CD4-positive, alpha-beta T cell treated with Interferon alpha-2 for 1 hour (primary cell): ENCODE results near the gene LRRN2.

Experiments used
- DNase-seq, 2 donors: peaks; one replicate each; pipeline ENCODE4 v3.0.0-alpha.2; 2020 to 2022

The LRRN2 gene

DNA sequence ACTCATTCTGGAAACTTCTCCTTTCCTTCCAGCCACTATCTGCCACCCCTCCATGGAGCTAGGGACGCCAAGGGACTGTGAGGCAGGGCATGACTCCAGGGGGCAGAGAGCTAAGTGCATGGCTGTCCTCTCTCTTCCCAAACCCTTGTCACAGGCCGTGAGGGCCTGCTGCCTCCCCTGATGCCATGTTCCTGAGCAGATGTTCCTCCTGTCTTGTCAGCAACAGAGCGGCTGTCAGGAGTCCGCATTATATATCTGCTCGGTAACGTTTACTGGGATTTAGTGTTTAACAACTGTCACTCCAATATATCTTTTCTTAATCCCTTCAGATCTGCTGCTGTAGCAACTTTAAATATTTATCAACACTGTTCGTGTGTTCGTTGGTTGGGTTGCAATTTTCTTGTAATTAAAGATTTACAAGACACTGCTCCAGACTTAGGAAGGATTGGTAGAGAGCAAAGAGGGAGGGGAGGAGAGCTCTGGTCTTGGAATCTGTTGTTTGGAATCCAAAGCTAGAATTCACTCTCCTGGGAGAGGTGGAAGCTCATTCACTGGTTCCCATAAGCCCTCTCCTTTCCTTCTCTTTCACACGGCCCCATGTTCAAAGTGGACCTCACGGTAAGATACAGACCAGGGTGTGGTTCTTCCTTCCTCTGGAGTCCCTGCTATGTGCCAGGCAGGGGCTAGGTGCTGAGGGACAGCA is 93.1 kb downstream of the LRRN2 start:
- no peak for DNase-seq

DNA sequence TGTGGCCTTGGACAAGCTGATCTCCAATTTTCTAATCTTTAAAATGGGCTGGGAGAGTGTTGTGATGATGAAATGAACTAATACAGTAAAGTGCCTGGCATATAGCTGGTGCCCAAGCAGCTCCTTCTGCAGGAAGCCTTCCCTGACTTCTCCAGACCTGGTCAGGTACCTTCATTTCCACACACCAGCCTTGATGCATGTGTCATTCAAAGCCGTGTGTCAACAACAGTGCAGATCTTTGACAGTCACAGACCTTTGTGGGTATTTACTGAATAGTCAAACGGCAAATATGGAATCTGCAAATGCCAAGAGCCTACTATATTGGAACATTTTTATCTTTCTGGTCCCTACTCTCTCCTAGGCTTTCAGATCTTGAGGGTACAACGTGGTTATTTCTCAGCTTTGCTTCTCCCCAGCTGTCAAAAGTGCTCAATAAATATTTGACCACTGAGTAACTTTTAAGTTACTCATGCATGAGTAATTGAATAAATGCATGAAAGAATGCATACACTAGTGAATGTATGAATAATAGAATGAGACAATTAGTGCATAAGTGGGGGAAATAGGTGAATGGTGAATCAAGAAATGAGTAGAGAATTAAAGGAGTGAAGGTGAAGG is 94.0 kb downstream of the LRRN2 start:
- DNase-seq, result no peak

DNA sequence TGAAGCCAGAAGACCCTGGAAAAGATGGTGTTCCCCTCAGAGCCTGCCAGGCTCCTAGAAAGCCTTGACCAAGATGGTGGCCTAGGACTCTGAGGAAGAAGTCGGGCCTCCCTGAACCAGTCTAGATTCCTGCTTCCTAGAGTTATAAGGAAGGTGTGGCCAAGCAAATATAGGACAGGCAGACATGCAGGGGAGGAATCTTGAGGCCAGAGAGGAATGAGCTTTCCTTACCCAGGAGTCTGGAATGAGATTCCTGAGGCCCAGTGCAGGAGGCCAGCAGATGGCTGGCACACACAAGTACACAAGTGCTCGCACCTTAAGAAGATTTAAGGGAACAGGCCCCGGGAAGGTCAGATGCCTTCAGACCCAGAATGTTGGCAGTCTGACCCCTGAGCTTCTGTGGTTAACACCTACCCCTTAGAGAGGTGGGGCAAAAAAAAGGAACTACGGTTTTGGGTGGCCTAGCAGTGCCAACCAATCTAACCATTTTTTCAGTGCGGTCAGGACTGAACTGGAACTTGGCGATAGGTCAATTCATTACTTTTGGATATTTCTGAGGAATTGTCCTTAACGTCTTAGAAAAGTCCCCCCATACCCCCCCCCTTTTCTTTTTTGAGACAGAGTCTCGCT is 96.0 kb downstream of the LRRN2 start:
- DNase-seq, result no peak

DNA sequence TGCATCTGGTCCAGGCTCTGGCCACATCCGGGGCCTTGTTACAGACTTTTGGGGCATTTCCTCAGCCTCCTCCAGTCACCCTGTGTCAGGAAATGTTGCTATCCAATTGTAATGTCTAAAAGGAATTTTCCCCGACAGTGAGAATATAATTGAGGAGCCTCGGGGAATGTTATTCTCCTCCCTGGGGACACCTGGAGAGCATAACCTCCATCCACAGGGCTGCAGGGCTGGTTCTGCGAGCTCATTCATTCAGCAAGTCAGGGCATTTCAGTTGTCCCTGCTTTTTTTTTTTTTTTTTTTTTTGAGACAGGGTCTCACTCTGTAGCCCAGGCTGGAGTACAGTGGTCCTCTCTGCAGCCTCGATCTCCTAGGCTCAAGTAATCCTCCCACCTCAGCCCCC is 96.7 kb downstream of the LRRN2 start:
- no peak for DNase-seq

DNA sequence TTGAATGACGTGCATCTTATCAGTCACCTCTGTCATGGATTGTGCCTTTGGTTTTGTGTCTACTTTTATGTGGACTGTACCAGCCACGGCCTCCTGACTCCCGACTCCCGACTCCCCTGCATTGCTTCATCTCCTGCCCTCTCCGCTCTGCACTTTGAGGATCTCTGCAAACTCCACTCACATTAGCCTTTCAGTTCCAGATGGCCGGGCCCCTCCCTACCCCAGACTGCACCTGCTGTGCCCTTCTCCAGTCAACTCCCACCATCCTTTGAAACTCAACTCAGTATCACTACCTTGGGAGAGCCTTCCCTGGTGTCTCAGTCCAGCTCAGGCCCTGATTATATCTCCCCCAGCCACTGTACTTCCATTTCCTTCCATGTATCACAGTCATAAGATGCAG is 97.9 kb downstream of the LRRN2 start:
- no peak for DNase-seq

DNA sequence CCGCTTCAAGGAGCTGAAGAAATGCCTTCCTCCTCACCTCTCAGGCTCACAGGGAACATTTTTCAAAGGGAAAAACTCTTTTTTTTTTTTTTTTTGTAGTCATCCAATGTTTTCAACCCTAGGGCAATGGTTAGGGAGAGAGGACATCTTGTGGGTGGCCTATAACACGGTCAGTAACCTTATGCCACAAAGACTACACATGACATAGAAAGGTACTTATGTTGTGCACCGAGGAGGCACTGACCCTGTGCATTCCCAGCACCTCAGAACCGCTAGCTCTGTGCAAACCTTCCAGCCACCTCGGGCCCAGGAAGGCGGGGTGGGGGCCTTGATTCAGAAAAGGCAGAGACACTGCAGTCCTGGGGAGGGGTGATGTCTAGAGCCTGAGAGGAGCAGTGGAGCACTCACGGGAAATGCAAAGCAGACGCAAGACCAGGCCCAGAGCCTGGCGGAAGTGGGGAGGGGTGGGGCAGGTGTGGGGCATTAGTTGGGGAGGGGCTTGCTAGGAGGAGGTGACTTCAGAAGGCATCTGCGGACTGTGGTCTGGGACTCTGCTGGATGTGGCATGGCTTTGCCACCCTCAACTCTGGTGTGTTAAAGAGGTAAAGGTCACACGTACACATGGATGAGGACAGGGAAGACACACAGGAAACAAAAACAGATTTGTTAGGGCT is 100.7 kb downstream of the LRRN2 start:
- peak; percentile 15 to 37 for DNase-seq

DNA sequence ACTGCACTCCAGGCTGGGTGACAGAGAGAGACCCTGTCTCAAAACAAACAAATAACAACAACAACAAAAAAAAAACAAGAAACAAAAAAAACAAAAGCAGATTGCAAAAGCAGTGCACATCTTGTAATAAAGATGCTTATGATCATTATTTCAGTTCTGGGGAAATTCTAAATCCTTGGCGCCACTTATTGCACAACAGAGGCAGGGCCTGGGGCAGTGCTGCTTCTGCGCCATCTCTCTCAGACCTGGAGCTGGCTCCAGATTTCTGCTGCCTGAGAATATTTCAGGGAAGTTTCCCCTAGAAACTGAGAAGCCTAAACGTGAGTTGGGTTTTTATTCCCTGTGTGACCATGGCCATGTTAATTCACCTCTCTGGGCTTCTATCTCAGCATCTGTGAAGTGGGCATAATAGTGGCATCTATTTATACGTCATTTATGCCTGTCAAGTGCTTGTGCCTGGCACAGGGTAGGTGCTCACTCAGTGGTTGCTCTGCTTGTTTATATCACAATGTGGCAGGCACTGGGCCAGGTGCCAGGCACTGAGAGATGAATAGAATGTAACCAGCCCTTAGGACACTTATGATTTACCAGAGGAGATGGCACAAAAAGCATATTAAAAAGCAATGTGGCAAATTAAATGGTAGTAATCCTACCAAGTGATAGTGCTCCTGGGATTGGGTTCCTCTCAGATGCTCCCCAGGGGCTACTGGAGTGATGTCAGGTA is 101.5 kb downstream of the LRRN2 start:
- no peak for DNase-seq

DNA sequence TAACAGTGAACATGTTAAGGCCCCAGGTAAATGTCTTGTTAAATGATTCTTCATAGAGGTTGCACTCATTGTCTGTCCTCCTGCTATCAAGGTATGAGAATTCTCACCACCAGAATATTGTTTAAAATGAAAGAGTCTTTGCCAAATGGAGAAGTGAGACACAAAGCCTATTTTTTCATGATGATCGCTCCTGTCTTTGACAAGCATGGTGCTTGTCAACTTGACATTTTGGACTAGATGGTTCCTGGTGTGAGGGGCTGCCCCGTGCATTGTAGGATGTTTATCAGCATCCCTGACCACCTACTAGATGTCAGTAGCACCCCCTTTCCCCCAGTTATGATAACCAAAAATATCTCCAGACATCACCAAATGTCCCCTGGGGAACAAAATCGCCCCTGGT is 103.8 kb downstream of the LRRN2 start:
- no peak for DNase-seq

DNA sequence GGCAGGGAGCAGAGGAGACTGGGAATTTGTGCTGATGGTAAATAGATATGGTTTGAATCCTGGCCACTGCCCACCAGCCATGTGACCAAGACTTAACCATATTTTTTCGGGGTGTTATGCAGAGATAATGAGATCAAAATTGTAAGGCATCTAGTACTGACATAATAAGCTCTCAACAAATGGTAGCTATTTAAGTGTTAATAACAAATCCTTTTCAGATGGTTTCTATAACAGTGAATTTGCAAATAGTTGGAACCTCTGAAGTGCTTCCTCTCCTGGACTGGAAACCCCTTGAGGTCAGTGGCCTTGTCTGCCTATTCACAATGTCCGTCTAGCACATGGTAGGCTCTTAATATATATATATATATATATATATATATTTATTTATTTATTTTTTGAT is 104.7 kb downstream of the LRRN2 start:
- DNase-seq, result no peak

DNA sequence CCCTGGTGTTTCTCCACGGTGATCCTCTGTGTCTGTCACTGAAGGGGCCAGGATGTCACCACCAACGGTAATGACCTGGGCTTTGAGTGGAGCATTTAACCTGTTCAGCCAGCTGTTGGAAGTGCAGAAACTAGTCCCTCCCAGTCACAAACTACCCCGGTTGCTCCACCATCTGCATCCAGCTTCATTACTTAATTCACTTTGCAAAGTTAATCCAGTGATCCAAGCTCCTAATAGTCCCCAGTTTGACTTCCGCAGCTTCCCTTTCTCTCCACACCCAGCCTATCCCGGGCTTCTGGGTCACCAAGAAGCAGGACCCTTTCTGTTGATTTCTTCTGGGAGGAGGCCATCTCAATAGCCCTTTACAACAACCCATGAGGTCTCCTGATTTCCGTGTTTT is 105.9 kb downstream of the LRRN2 start:
- no peak for DNase-seq

DNA sequence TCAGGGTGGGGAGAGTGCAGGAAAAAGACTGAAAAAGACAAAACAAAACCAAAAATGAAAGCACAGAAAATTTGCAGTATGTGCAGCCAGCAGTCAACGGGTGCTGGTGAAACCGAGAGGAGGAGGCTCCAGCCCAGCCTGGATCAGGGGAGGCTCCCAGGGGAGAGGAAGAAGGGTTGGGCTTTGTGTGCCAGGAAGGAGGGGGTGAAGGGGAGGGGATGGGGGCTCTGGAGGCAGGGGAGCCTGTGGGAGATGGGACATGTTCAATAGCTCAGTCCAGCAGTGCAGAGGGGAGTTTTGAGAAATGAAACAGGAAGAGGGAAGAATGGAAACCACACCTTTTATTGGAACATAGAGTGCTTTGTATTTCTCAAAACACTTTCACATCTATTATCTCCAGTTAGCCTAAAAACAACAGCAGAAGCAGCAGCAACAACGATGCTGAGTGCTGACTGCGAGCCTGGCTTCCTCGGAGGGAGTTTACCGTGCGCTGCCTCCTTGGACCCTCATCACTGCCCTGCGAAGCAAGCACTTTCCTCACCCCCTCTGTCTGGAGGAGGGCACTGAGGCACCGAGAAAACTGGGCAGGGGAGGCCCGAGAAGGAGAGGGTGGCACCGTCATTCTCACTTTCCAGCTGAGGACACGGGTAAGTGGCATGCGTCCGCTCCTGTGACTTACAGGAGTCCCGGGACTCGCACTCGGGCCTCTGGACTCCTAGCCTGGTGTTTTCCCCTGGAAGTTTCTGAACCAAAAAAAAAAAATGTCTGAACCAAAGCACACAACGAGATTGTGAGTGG is 106.5 kb downstream of the LRRN2 start:
- DNase-seq, result peak; percentile 18 to 49

DNA sequence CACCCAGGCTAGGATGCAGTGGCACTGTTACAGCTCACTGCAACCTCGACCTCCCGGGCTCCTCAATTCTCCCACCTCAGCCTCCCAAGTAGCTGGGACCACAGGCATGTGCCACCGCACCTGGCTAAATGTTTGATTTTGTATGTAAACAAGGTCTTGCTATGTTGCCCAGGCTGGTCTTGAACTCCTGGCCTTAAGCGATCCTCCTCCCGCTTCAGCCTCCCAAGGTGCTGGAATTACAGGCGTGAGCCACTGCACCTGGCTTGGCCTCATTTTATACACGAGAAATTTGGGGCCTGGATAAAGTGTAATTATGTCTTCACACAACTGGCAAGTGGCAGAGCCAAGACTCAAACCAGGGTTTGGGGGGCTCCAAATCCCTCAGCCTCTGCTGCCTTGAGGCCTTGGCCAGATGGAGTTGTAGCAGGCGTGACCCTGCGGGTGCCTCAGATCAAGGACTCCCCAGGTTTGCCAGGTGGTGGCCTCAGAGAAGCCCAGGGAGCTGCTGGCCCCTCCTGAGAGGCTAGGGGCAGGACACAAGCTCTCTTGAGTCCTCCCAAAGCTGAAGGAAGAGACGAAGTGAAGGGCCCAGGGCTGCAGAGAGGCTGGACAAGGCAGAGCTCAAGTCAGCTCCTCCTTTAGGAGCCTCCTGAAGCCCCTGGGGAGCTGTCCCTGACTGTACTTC is 107.6 kb downstream of the LRRN2 start:
- no peak for DNase-seq

DNA sequence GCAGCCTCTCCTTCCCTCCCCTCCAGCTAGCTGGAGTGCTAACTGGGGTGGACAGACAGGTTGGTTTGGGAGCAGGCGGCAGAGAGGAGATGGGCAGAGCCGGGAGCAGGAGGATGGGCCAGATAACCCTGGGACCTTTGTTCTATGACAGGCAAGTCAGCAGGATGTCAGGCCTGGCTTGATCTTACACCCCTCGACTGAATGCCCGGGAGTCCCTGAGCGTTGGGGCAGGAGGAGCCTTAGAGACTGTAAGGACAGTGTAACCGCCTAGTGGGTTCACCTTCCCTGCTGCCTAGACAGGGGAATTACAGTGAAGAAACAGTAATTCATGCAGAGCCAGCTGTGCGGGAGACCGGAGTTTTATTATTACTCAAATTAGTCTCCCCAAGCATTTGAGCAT is 109.1 kb downstream of the LRRN2 start:
- DNase-seq, result no peak

DNA sequence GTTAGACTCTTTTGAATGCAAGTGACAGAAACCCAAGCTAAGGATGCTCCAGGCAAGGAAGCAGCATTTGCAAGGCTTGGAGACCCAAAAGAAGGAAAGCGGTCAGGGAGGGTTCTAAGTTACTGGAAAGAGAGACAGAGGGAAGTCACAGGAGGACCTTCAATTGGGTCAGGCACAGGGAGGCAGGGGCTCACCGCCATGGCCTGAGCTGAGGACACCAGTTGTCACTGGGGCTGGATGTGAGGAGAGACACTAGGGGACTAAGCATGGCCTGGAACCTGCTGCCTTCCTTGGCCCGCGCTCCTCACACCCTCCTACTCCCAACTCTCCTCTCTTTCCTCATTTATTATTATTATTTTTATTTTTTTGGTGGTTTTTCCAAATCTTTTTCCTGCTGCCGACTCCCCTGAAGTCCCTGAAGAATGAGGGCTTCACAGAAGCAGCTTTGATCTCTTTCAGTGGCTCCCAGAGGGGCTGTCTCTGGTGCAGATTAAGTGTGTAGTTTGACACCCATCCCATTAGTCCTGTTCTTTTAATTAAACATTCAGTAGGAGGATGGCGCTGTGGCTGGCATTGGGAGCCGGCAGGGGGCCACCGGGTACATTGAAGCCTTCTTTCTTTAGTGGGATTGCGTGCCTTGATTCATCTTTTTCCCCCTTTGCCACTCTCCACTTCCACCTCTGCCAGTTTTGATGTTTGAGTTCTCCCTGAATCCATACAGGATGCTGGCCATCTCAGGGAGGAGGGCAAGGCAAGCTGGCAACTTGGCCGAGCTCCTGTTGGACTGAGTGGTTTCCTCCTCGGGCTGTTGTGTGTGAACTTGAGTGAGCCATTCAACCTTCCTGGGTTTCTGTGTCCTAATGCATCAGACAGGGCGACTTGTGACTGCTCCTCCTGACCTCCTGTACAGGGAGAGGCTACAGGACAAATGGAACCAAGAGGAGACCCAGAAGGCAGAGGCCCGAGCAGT is 110.0 kb downstream of the LRRN2 start:
- no peak for DNase-seq

DNA sequence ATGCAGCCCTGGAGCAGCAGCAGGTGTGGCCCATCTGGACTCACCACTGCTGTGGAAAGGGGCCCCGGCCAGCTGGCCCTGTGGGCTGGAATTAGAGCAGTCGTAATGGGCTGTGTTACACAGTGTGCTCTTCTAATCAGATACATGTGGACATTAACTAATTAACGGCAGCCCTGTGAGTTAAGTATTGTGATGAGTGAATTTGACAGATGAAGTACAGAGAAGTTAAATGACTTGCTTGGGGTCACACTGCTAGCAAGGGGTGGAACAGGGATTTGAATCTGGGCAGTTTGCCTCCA is 110.7 kb downstream of the LRRN2 start:
- no peak for DNase-seq

DNA sequence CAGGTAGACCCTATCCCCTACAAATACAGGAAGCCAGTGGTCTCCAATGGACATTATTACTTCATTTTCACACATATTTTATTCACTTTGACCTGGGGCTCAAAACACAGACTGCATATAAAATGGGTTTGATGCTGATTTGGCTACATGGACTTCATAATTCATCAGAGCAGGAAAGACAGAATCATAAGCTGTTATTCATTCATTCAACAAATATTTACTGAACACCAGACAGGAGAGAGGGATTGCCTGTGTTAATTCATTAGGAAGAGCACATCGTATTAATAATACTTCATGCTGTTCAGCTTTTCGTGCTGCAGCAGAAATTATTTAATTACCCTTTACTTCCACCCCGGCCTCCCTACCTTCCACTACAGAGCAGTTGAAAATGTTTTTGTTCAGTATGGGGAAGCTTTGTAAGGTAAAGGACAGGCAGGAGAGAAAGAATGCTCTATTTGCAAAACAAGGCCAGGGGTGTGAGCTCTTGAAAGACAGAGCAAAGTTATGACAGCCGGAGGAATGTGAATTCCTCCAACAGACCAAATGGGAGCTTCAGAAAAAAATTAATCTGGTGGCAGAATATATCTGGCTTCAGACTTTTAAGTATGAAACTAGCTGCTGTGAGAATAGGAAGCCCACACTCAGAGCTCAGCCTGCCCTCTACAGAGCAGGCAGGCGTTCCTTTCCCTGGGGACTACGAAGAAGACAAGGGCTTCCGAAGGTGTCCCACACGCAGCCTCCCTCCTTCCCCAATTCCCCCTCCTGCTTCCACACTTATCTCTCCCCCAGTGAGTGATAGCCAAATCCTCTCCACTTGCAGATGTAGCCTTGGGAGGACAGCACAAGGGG is 111.3 kb downstream of the LRRN2 start:
- DNase-seq, result no peak

DNA sequence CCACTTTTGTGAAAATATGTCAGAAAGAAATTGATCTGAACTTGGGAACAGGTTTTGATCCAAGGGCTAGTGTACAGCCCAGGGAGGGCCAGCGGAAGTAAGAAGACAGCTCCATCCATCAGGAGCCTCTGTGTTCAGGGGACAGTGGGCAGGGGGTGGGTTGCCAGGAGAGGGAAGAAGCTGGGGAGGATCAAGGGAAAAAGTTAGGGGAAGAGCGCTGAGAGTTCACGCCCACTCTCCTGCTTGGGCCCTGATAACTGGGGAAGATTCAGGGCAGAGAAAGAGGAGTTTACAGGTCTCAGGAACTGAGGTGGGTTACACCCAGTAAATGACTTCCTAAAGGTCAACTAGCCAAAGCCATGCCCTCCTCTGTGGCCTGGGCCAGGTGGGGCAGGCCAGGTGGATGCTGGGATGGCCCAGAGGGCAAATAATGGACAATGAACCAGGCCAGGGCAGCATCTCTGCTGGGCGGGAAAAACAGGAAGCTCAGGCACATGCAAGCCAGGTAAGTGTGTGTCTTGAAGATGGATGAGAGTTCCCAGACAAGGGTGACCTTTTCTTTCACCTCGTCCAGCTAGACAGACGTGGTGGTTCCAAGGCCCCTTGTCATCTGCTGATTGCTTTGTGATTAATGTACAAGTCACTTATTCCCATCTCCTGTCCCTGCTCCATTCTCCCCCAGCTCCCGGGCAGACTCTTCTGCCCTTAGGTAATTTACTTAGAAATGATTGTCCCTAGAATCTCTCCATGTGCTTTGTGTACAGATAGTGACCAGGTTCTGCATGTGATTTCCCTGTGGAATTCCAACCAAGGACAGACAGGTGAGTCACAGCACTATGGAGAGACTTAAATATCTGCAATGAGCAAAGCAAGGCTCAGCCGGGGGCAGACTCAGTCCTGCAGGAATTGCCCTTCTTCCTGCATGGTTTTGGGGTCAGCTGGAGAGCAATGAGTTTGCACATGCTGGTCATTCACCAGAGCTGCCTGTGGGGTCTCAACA is 112.3 kb downstream of the LRRN2 start:
- no peak for DNase-seq

DNA sequence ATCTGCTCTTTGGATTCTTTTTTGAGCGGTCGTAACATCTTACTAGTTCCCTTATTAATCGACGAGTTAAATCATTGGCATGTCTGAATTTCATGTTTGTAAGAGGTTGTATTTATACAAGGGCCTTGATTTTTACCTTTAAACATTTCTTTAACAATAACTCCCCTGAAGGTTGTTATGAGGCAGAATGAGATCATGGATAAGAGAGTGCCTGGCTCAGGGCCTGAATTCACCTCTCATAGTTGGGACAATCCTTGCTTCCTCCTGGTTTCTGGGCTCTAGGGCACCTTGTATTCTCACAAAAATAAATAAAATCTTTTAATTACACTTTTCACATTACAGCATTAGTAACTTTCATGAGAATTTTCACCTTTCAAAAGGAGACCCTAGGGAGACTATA is 113.9 kb downstream of the LRRN2 start:
- no peak for DNase-seq
